GOT3 (cell line): ENCODE data around the gene CUL5.

Experiments
- DNase-seq: peaks from one replicate; lab custom pipeline; 2025; ENCODE audit warnings: mixed read lengths; lab: John Stamatoyannopoulos, UW

The CUL5 gene

DNA sequence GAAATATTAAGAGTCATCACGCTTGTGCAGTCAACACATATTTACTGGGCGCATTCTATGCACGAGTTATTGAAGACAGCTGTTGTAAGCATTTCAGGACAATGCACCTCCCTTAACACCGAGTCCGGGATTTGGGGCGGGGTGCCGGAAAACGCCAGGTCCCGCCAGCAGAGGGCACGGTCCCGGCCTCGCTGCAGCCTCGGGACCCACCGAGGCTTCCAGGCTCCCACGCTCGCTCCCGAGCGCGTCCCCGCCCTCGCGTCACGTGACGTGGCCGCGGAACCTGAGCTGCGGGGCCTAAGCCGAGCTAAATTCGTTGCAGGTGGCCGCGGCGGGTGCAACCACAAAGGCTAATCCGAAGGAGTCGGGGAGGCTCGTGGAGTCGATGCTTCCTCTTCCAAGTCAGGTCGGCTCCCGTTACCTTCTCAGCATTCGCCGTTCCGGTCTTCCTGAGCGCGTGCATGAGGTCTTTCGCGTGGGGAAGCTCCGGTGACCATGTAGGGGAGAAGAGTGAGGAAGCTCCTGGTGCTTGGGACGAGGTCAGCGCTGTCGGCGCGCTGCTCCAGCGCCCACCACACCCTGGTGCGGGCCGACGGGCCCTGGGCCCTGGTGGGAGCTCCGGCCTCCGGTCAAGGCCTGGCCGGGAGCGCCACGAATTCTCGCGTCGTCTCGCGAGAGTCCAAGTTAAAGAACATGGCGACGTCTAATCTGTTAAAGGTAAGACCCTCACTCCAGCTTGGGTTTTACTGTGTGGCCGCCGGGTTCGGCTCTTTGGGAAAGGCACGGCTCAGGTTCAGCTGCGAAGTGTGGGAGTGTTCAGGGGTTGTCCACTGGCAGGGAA lies at the start of gene CUL5:
TSS of gene CUL5 (plus strand) at position 243 of the 841 bp plus-strand sequence. CDS start at position 694, 451 bp downstream.
- DNase-seq, result peak; percentile 71

DNA sequence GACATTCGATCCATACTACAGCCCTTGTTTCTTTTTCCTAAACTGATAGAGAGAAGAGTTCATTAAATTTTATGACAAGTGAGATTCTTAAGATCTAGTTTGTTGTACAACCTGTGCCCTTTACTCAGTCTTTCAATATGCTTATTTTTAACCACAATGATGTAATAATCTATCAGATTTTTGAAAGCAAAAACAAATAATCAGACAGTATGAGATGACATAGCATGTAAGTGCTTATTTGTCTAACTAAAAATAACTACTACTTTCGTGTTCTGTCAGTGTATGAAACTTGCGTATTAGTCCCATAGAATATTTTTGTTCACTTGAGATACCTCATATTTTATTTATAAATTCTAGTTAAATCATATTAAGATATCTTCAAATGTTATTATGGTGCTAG lies 47.2 kb upstream of the CUL5 start:
- DNase-seq, result no peak

DNA sequence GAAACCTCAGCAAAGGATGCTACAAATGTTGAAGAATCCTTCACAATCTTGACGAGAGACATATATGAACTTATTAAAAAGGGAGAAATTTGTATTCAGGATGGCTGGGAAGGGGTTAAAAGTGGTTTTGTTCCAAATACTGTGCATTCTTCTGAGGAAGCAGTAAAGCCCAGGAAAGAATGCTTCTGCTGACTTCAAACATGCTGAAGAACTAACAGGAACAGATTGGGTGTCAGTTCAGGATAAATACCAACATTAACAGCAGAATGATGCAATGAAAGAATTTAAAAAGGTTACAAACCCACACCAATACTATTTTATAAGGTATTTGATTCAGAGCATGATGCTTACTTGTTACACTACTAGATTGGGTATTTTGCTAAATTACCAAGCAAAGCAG lies 46.5 kb upstream of the CUL5 start:
- DNase-seq, result no peak

DNA sequence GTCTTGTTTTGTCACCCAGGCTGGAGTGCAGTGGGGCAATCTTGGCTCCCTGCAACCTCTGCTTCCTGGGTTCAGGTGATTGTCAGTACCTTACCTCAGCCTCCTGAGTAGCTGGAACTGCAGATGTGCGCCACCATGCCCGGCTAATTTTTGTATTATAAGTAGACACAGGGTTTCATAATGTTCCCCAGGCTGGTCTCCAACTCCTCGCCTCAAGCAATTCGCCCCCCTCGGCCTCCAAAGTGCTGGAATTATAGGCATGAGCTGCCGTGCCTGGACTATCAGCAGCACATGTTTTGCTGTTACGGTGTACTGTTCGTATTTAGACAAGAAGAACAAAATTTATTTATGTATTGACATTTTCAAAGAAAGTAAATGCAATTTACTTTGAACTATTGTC lies 45.6 kb upstream of the CUL5 start:
- DNase-seq, result no peak

DNA sequence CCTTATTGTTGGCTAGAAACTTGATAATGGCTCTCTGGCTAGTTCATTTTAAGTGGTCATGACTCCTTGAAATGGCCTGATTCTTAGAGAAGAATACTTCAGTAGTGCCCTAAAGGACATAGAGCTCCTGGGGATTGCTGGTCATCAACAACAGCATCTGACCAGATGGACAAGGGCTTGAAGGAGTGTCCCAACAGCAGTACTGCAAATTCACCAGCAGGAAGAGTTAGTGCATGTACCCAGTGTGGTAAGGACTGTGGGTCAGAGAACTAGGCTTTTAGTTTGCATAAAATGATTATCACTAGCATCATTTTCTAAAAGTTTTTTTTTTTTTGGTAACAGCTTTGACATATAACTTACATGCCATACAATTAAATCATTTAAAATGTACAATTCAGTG lies 39.5 kb upstream of the CUL5 start:
- no peak for DNase-seq

DNA sequence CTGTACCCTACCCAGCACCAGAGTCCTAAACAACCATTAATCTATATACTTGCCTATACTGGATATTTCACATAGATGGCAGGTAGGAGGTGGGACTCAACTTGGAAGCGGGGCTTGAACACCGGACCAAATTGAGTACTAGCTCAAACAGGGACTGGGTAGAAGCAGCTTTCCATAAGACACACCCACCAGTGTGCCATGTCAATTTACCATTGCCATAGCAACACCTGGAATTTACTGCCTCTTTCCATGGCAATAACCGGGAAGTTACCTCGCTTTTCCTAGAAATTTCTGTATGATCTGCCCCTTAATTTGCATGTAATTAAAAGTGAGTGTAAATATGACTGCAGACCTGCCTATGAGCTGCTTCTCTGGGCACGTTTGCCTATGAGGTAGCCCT lies 38.6 kb upstream of the CUL5 start:
- no peak for DNase-seq

DNA sequence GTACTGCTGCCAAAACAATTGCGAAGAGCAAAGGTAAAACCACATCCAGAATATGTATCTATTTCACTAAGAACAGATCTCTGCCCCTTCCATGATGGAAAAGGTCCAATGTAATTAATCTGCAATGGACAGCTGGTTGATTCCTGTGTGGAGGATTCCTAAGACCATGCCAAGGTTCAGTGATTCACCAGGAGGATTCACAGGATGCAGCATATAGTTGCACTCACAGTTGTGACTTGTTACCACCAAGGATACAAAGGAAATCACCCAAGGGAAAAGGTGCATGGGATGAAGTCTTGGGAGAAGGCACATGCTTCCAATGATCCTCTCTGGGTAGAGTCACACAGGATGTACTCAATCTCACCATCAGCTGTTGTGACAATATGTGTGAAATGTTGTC lies 35.1 kb upstream of the CUL5 start:
- DNase-seq, result no peak

DNA sequence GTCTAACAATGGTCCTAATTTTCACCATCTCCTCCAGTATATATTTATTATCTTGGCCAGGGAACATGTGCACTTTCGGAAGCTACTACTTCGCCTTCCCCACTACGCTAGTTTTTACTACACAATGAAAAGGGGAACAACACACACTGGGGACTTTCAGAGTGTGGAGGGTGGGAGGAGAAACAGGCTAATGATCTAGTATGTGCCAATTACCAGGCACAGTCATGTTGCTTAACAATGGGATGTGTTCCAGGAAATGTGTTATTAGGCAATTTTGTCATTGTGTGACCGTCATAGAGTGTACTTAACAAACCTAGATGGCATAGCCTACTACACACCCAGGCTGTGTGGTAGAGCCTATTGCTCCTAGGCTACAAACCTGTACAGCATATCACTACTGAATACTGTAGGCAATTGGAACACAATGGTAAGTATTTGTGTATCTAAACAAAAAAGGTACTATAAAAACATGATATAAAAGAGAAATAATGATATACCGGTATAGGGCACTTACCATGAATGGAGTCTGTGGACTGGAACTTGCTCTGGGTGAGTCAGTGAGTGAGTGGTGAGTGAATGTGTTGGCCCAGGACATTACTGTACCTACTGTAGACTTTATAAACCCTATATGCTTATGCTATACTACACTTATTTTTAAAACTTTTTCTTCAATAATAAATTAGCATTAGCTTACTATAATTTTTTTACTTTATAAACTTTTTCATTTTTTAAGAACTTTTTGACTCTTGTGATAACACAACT lies 20.1 kb upstream of the CUL5 start:
- DNase-seq, result no peak

DNA sequence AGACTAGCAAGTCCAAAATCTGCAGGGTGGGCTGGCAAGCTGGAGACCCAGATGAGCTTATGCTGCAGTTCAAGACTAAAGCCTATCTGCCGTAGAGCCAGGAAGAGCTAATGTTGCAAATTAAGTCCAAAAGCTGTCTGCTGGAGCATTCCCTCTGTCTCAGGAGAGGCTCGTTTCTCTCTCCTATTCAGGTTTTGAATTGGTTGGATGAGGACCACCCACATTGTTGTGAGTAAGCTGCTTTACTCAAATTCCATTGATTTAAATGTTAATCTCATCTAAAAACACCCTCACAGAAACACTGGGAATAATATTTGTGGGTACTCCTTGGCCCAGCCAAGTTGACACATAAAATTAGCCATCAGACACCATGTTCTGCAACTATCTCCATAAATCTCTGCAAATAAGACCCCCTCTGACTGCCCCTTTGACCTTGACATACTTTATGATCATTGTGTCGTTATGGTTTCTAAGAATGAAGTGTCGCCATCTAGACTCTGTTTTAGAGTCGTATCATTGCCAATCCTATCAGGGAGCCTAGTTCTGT lies 16.8 kb upstream of the CUL5 start:
- no peak for DNase-seq

DNA sequence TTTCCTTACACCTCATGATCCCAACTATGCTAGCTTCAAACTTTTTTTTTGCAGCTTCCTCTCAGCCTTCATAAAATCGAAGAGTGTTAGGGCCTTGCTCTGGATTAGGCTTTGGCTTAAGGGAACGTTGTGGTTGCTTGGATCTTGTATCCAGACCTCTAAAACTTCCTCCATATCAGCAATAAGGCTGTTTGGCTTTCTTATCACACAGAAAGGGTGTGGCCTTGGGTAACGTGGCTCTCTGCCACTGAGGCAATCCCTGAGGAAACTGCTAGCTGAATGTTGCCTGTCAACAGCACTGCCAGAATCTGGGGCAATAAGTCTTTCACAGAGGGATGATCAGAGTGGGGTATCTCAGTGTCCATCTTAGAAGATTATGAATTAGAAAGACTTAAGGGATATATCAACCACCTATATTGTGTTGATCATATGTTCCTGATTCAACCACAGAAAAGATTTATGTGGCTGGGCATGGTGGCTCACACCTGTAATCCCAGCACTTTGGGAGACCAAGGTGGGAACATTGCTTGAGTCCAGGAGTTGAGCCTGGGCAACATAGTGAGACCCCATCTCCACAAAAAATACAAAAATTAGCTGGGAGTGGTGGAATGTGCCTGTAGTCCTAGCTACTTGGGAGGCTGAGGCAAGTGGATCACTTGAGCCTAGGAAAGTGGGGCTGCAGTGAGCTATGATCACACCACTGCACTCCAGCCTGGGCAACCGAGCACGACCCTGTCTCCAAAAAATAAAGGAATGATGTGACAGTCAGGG lies 12.5 kb upstream of the CUL5 start:
- no peak for DNase-seq

DNA sequence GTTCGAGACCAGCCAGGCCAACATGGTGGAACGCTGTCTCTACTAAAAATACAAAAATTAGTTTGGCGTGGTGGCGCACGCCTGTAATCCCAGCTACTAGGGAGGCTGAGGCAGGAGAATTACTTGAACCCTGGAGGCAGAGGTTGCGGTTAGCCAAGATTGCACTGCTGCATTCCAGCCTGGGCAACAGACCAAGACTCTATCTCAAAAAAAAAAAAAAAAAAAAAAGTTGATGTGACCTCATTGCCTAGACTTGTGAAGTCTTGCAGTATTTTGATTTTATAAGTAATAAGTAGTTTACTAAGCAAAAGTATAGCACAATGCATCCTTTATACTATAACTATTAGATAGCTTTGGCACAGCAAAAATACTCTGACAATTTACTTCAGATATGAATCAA lies 9.9 kb upstream of the CUL5 start:
- DNase-seq, result no peak

DNA sequence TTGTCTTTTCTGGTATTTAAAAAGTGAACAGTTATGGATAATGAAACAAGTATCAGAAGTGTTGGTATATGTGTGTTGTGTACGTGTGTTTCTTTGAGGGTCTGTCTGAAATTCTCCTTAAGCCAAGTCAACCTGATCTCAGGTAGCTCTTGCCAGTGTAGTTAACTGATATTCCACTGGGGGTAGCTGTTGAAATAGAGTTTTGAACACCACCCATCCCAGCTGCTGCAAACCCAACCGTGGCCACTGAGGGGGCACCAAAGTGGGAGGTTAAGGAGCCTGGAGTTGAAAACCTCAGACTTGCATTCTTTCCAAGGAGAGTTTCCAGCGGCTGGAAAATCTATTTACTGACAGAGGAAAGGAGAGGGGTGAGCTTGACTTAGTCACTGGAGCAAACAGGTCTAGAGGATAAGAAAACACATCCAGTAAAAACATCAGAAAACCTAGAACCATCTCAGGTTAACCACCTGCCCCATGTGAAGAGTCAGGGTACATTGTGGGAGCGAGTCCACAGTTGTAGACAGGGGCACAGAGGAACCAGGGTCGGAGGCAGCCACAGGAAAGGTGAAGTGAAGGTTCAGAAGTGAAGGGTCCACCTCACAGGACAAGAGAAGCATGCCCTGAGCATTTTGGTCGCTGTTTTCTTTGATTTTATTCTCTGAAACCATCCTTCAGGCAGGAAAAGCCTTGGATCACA lies 8.8 kb upstream of the CUL5 start:
- DNase-seq, result no peak

DNA sequence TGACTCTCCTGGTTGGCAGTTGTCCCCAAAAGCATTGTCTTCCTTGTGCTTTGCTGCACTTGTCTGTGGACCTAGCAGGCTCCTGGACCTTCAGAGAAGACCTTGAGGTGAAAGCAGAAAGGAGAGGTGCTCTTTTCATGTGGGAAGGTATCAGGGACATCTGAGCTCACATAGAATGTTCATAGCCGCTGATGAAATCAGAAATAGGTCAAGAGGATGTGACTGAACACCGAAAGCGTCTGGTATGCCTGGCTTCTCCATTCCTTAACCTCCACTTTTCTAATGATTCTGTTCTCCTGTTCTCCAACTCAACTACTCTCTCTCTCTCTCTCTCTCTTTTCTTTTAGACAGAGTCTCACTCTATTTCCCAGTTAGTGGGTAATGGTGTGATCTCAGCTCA lies 6.2 kb upstream of the CUL5 start:
- no peak for DNase-seq

DNA sequence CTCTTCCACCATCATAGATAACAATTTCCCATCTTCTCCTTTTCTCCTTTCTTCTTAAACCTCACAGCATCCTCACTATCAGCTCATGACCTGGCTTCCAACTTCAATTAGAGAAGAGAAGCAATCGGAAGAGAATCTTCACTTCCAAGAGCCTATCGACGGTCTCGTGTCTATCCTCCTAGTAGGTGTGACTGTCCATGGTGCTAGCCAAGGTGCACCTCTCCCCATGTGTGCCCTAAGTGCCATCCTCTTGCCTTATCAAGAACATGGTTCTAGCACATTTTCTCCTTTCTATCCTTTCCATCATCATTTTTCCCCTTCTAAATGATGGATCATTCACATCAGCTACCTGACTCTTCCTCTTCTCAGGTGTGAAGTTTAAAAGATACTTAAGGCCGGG lies 5.1 kb upstream of the CUL5 start:
- DNase-seq, result no peak

DNA sequence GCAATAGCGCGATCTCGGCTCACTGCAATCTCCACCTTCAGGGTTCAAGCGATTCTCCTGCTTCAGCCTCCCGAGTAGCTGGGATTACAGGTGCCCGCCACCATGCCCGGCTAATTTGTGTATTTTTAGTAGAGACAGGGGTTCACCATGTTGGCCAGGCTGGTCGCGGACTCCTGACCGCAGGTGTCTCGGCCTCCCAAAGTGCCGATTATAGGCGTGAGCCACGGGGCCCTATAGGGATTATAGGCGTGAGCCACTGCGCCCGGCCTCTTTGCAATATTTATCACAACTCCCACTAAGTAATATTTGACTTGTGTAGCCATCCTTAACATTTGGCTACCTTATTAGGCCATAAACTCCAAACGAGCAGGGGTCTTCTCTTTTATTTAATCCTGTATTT lies 879 bp upstream of the CUL5 start:
- DNase-seq, result no peak

DNA sequence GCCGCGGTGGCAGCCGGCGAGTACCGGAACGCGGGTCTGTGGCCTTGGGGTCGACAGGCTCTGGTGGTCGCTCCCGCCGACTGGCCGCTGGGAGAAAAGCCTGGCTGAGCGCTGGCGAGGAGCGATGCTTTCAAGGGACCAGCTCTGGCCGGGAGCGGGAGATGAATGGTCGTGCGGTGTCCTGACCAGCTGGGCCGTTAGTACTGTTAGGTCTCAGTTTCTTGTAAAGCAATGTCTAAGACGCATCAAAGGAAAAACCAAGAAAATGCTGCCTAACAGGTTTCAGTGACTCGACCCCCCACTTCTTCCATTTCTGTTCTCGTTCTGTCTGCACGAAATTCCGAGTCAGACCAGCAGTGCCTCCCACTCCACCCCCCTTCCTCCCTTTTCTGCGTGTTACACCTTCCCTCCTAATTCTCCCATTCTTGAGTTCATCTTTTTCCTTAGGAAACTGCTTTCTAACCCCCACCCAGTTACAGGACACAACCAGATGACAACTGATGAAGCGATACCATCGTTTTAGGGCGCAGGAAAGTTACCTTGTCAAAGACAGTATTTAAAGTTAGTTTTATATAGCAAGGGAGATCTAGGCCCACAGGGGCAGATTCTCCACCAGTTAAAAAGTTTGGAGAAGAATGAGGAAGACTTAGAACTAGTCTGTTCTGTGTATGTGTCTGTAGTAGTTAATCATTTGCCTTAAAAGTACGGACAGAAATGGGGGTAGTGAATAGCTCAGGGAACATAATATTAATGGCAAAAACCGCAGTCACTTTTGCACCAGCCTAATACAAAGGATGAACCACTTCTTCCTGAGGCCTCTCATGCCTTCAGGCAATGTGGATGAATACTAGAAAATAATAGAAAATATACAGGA lies 1.0 kb downstream of the CUL5 start:
- no peak for DNase-seq

DNA sequence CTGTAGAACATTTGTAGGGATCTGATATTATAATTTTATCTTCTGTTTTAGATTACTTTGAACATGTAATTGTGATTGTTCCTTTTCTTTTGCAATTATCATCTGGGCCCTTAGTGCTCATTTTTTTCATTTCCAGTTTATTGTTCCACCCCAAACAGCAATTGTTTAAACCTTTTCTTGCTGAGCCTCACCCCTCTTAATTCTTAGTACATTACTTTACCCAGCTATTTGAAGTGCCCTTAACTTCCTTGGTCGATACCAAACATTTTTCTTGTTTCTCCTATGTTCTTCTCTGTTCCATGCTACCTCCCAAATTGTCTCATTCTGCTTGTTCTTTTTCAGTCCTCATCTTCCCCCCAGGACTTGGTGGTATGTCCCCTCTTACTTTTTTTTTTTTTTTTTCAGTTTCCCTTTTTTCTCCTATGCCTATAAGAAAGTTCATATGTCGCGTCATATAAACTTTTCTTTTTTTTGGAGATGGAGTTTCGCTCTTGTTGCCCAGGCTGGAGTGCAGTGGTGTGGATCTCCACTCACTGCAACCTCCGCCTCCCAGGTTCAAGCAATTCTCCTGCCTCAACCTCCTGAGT lies 3.5 kb downstream of the CUL5 start:
- DNase-seq, result no peak

DNA sequence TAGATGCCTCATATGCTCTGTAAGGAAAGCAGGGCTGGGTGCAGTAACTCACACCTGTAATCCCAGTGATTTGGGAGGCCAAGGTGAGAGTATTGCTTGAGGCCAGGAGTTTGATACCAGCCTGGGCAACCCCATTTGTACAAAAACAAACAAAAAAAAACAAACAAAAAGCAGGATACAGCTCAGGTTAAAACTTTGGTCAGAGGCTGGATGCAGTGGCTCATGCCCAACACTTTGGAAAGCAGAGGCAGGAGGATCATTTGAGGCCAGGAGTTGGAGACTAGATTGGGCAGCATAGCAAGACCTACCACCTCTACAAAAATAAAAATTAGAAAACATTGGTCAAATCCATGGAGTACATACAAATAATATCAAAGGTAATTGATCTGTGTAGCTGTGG lies 7.9 kb downstream of the CUL5 start:
- no peak for DNase-seq

DNA sequence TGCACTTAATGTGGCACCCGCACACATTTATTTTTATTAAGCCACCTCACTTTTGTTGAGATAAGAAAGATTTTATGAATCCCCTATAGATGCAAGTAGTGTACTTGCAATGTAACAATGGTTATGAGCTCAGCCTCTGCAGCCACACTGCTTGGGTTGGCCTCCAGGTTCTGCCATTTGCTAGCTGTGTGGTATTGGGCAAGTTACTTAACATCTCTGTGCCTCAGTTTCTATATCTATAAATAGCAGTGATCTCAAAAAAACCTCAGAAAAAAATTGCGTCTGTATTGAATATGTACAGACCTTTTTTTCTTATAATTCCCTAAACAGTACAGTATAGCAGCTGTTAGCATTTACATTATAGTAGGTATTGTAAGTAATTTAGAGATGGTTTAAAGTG lies 10.0 kb downstream of the CUL5 start:
- no peak for DNase-seq

DNA sequence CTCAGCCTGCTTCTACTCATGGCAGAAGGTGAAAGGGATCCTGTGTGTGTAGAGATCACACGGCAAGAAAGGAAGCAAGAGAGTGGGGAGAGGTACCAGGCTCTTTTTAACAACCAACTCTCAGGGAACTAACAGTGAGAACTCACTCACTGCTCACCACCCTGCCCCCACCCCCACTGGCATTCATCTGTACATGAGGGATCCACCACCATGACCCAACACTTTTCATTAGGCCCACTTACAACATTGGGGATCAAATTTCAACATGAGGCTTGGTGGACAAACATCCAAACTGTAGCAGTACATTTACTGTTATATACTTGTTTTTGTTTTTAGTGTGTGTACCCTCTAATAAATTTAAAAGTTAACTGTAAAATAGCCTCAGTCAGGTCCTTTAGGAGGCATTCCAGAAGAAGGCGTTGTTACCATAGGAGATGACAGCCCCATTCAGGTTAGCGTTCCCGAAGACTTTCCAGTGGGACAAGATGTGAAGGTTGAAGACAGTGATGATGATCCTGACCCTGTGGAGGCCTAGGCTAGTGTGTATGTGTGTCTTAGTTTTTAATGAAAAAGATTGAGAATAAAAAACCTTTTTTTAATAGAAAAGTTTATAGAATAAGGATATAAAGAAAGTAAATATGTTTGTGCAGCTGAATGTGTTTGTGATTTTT lies 11.3 kb downstream of the CUL5 start:
- no peak for DNase-seq
